Measurements from ENCODE around the gene HIPK4. TPM values are rescaled to one million over a fixed set of nuclear protein-coding genes. Genes with fewer than 3 reads are reported as not detected.

HIPK4 gene
- total and polyA plus RNA-seq, 2 of the 8 experiments (the other 6 are each of a cell fraction or from before 2014, with no cell fraction given), result 0.15 to 0.57 TPM

DNA sequence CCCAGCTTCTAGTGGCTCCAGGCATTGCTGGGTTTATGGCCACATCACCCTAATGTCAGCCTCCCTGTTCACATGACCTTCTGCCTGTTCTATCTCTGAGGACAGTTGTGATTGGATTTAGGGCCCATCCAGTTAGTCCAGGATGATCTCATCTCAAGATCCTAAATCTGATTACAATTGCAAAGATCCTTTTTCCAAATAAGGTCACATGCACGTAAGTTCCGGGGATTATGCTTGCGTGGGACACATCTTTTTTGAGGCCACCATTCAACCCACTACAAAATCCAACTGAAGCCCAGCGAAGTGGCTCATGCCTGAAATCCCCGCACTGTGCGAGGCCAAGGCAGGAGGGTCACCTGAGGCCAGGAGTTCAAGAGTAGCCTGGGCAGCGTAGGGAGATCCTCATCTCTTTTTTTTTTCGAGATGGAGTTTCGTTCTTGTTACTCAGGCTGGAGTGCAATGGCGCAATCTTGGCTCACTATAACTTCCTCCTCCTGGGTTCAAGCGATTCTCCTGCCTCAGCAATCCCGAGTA is 29.2 kb downstream of the HIPK4 start (continued):
- TF ChIP-seq SP2 (IDR thresholded peaks at IDR 0.05; ENCODE audit: low read length), result no peak
- TF ChIP-seq TEAD4 (IDR thresholded peaks at IDR 0.05; ENCODE audit: low read depth, low read length), result no peak

Data from H1 (cell line).